GM18951 (cell line): ENCODE measurements around the gene CTCFL.

ENCODE experiments used
- POLR2A ChIP-seq: IDR thresholded peaks from 4 replicates; pipeline ENCODE4 v1.6.1; 2011; ENCODE audit warnings: mild to moderate bottlenecking; ENCODE audit not compliant: insufficient read length, insufficient read depth; ENCODE audit errors: extremely low read depth
- in situ Hi-C: fragments of 300-500 bp; cut with MboI; formaldehyde crosslinking; loops from one replicate; pipeline ENCODE4 v1.12.0; 2022; ENCODE audit warnings: low sequenced_read_pairs, mixed read lengths, inconsistent platforms; ENCODE audit not compliant: unreplicated experiment

The CTCFL gene

DNA sequence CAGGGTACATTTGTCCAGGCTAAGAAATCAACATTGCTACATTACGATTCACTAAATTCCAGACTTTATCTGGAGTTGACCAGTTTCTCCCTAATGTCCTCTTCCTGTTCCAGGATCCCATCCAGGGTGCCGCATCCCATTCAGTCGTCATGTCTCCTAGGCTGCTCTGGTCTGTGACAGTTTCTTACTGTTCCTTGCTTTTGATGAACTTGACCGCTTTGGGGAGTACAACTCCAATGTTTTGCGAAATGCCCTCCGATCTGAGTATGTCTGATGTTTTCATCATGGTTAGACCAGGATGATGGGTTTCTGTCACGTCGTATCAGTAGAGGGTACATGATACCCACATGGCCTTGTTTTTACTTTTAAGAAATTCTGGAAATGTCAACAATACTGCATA is 62.2 kb downstream of the CTCFL start:
- in situ Hi-C loops = no loop called here
- no peak for TF ChIP-seq POLR2A

DNA sequence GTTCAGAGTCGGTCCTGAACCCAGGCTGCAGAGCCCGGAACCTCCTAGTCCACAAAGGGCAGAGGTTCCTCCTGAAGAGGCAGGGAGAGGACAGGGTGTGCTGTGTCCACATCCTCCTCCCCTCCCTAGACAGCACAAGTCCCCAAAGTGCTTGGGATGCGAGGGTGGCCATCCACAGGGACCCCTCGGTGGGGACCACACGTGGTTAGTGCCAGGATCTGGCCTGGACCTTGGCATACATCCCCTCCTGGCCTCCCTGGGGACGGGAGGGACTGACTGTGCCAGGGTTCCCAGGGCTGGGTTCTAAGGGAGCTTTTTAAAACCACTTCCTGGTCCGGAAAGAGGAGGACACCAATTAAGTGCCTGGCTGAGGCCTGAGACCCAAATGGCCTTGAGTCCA is 63.2 kb downstream of the CTCFL start:
- TF ChIP-seq POLR2A = no peak

DNA sequence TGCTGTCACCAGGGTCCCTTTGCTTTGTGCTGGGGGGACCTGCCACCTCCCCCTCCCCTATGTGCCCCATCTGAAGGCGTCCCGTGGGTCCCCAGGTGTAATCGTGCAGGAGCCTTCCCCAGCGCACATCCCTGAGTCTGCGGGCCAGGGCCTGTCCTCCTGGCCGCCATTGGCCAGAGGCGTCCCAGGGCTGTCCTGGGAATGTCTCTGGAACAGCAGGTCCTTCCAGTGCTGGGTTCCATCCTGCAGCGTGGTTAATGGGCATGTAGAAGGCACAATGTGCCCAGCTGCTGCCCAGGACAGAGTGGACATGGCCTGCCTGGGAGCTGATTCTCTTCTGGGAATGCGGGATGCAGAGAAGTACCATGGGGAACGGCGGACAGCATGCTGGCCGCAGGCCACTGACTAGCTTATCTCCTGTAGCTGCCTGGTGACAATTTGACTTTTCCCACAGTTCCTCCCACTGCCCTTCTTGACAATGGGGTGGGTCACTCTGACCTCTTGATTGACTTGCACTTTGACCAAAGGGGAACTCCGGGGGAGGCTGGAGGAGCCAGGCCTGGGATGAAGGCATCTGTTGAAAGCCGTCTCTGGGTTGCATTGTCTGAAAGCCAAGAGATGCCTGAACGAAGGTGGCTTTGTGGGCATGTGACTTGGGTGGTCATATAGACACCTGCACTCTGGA is 64.0 kb downstream of the CTCFL start:
- no peak for TF ChIP-seq POLR2A
- in situ Hi-C loops = no loop called here

More for the DNA sequence above, 63.2 kb downstream of the CTCFL start:
- in situ Hi-C loops = no loop called here

DNA sequence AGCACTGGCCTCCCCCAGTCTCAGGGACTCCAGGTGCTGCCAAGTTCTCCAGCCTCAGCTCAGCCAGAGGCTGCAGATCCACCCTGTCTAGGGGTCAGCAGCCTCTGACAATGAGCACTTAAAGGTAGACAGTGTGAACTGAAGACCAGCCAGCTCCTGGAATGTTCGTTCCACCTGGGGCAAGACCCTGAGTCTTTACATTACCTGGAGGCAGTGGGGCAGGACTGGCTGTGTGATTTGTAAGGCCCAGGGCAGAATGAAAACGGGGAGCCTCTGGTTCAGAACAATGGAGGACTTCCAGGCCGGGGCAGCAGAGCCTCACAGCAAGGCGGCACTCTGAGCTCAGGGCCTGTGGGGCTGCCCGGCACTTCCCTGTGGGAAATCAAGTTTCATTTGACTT is 65.0 kb downstream of the CTCFL start:
- in situ Hi-C loops = no loop called here
- no peak for TF ChIP-seq POLR2A

GRCh38 chr20:57459278-57459677 is 65.7 kb downstream of the CTCFL start:
- no peak for TF ChIP-seq POLR2A
- in situ Hi-C loops = no loop called here

GRCh38 chr20:57458400-57459160 is 66.4 kb downstream of the CTCFL start:
- no peak for TF ChIP-seq POLR2A
- in situ Hi-C loops = no loop called here

DNA sequence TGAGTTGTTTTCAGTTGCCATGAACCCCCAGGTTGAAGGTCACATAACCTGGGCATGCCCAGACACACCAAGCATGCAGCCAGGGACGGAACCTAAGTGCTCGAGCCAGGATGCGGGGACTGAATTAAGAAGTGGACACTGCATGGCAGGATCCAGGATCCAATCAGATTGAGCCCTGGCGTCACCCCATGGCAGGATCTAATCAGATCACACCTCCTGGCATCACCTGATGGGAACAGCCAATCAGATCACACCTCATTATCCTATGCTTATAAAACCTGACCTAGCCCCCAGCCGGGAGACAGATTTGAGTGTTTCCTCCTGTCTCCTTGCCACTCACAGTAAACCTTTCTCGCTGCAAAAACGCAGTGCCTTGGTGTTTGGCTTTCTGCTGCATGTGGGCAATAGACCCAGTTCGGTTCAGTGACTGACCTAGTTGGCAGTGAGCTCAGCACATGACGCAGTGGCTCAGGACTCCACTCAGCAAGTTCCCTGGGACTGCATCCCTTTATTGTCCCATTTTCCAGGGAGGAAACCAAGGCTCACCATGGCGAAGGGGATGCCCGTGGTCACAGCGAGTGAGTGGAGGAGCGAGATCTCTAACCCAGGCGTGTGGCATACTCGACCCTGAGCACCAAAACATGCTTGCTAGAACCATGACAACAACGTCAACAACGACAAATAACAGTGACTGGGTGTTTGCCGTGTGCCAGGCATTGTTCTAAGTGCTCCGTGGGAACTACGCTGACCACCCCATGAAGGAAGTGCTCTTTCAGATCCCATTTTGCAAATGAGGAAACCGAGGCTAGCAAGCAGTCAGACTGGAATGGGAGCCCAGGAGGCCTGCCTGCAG is 67.5 kb downstream of the CTCFL start:
- in situ Hi-C loops = no loop called here
- TF ChIP-seq POLR2A = no peak

DNA sequence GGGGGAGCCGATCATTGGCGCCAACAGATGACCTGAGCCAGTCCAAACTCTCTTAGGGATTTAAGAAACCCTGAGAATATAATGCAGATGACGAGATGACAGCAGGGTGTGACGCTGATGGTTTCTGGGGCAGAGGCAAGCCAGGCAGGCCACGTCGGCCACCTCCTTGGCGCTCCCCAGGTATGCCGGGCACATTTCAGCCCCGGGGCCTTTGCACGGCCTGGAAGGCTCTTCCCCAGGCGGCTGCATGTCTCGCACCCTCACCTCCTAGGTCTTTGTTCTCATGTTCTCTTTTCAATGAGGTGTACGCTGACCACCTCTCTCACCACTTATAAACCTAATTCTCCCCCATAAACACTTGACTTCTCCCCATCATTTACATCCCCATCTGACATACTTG is 68.8 kb downstream of the CTCFL start:
- in situ Hi-C loops = no loop called here
- no peak for TF ChIP-seq POLR2A

DNA sequence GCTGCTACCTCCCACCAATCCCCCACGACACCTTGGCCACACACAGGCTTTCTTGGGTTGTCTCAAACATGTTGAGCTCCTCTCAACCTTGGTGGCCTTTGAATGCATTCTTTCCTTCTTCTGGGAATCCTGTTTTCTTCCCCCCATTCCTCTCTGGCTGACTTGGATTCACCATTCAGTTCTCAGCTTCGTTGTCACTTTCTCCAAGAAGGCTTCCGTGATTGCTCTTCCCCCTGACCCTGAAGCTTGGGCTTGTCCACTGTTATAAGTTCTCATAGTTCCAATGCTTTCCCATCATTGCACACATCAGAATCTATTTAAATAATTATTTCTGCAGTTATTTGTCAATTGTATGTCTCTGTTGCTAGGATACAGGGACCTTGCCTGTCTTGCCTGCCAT is 69.6 kb downstream of the CTCFL start:
- TF ChIP-seq POLR2A = no peak
- in situ Hi-C loops = no loop called here

- in situ Hi-C loops = no loop called here
- TF ChIP-seq POLR2A = no peak
Measured at GRCh38 chr20:57451795-57452661, 72.9 kb downstream of the CTCFL start.

GRCh38 chr20:57451431-57451794 is 73.5 kb downstream of the CTCFL start:
- in situ Hi-C loops = no loop called here

GRCh38 chr20:57450931-57451330 is 74.0 kb downstream of the CTCFL start:
- in situ Hi-C loops = no loop called here
- no peak for TF ChIP-seq POLR2A

More at GRCh38 chr20:57451431-57451794, 73.5 kb downstream of the CTCFL start:
- no peak for TF ChIP-seq POLR2A
